ENCODE data around the gene BMPR2.

- TF ChIP-seq CTCF (optimal IDR thresholded peaks at IDR 0.05 in 1 of 3, IDR thresholded peaks at IDR 0.05 in 1 of 3, conservative IDR thresholded peaks at IDR 0.05 in 1 of 3; ENCODE audit: extremely low read depth in 1 of 3, insufficient read depth in 2 of 3, low read length in 3 of 3): no peak
- no peak for TF ChIP-seq EZH2 (IDR thresholded peaks at IDR 0.05; ENCODE audit: low read length)
These were observed 216.4 kb downstream of the BMPR2 start for GRCh38 chr2:202592566-202592965.

Measured in keratinocyte (primary cell).